Hepatocyte (in vitro differentiated cells): Measurements from ENCODE around the gene MYO1D. TPM values are rescaled to one million over a fixed set of nuclear protein-coding genes. Genes with fewer than 3 reads are reported as not detected.
"Not testable (repeated sequence)": the region's sequence is repeated elsewhere in the genome, so short reads cannot be mapped to it uniquely, and the experiment has no call there.

Experiments used
- DNase-seq: peaks from one replicate; pipeline ENCODE4 v3.0.0-alpha.2; 2016; ENCODE audit warnings: low spot score
- H2AFZ ChIP-seq: fragments of 200-600 bp; sonication (generic); 2 replicates; pipeline ENCODE4 v1.6.0; 2016; ENCODE audit warnings: antibody characterized with exemption, mild to moderate bottlenecking
- H3K27ac ChIP-seq: fragments of 200-600 bp; sonication (generic); 2 replicates; pipeline ENCODE4 v1.5.1; 2016; ENCODE audit warnings: mild to moderate bottlenecking
- H3K27me3 ChIP-seq: fragments of 200-600 bp; sonication (generic); 2 replicates; pipeline ENCODE4 v1.6.1; 2016
- H3K36me3 ChIP-seq: fragments of 200-600 bp; sonication (generic); replicated peaks from 2 replicates; pipeline ENCODE4 v1.5.1; 2016; ENCODE audit warnings: low read depth; ENCODE audit not compliant: insufficient read depth
- H3K4me1 ChIP-seq: fragments of 200-600 bp; sonication (generic); 2 replicates; pipeline ENCODE4 v1.5.1; 2016; ENCODE audit warnings: mild to moderate bottlenecking, moderate library complexity; ENCODE audit not compliant: insufficient read depth
- H3K4me2 ChIP-seq: fragments of 200-600 bp; sonication (generic); 2 replicates; pipeline ENCODE4 v1.6.0; 2016
- H3K4me3 ChIP-seq: fragments of 200-600 bp; sonication (generic); 2 replicates; pipeline ENCODE4 v1.5.1; 2016; ENCODE audit warnings: mild to moderate bottlenecking
- H3K79me2 ChIP-seq: fragments of 200-600 bp; sonication (generic); 2 replicates; pipeline ENCODE4 v1.6.0; 2017; ENCODE audit warnings: mild to moderate bottlenecking
- H3K9me2 ChIP-seq: fragments of 200-600 bp; sonication (generic); replicated peaks from 2 replicates; pipeline ENCODE4 v1.6.0; 2017; ENCODE audit warnings: mild to moderate bottlenecking; ENCODE audit not compliant: insufficient read depth
- H3K9me3 ChIP-seq: fragments of 200-600 bp; sonication (generic); 2 replicates; pipeline ENCODE4 v1.5.1; 2016; ENCODE audit warnings: low read depth, mild to moderate bottlenecking
- H4K20me1 ChIP-seq: fragments of 200-600 bp; sonication (generic); 2 replicates; pipeline ENCODE4 v1.6.0; 2016; ENCODE audit warnings: mild to moderate bottlenecking; ENCODE audit not compliant: insufficient read depth, poor library complexity, severe bottlenecking
- EZH2 ChIP-seq: fragments of 200-600 bp; sonication (generic); IDR thresholded peaks from 2 replicates; pipeline ENCODE4 v1.6.1; 2016; ENCODE audit warnings: antibody characterized with exemption, mild to moderate bottlenecking, borderline replicate concordance
- EZH2phosphoT487 ChIP-seq: fragments of 200-600 bp; sonication (generic); IDR thresholded peaks from one replicate; pipeline ENCODE4 v1.6.1; 2018; ENCODE audit warnings: antibody characterized with exemption, mild to moderate bottlenecking, low read depth, moderate library complexity; ENCODE audit not compliant: unreplicated experiment, severe bottlenecking
- WGBS: methylation state at CpG from one replicate; pipeline ENCODE4 v1.1.6; 2016; ENCODE audit warnings: low lambda C conversion rate; ENCODE audit errors: missing lambda C conversion rate; 5-methylcytosine and 5-hydroxymethylcytosine counted together
- polyA plus RNA-seq: library from polyadenylated mRNA; unstranded; fragments of >200 nt; fragmentation: Nextera tagmentation; extraction: Ambion mirVana; gene quantifications from 2 replicates; pipeline ENCODE4 v1.2.1, GENCODE V29; 2016
- total RNA-seq: library from RNA; depleted of rRNA; stranded (reverse); fragments of >200 nt; gene quantifications from 2 replicates; pipeline ENCODE4 v1.2.3, GENCODE V29; 2014
- TF ChIP-seq, protein P1 (sequence below): fragments of 200-600 bp; sonication (generic); IDR thresholded peaks from 2 replicates; pipeline ENCODE4 v1.5.1; 2016; ENCODE audit warnings: antibody characterized with exemption, mild to moderate bottlenecking; ENCODE audit not compliant: poor library complexity

MYO1D gene
- total and polyA plus RNA-seq, 2 experiments from 2014 or later, result 36.2 to 89.0 TPM

DNA sequence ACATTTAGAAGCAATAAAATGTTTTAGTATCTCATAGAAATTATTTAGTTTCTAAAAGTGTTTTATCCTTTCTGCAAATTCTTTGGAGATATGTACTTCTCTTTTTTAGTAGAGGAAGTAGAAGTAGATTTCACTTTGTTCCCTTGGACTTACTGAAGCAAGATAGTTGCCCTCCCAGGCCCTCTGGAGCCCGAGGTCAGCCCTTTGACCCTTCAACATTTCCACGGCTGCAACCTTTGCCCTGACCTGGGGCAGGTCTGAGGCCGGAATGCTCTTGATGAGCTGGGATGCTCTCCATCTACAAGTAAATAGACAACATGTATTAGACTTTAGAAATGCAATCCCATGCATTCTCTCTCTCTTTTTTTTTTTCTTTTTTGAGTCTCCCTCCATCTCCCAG, 222.6 kb downstream of the MYO1D start:
- Histone ChIP-seq H3K9me3 (peaks cover 10% of the 10 kb centered on the region), H4K20me1 (no peaks in the 10 kb centered on the region), H3K4me2 (no peak overlapping the region), H3K79me2 (no peaks in the 10 kb centered on the region), H3K4me3 (no peak overlapping the region), H3K27me3 (no peaks in the 10 kb centered on the region), H3K4me1 (no peaks in the 10 kb centered on the region), H3K9me2 (no peaks in the 10 kb centered on the region), H3K36me3 (no peaks in the 10 kb centered on the region), H3K27ac (no peak overlapping the region), H2AFZ (no peak overlapping the region)
- WGBS, result 77% methylated on average over 3 of the region's 3 CpGs
- DNase-seq, result no peak
- TF ChIP-seq EZH2phosphoT487, result no peak
- no peak for TF ChIP-seq EZH2
- TF ChIP-seq, protein P1, sequence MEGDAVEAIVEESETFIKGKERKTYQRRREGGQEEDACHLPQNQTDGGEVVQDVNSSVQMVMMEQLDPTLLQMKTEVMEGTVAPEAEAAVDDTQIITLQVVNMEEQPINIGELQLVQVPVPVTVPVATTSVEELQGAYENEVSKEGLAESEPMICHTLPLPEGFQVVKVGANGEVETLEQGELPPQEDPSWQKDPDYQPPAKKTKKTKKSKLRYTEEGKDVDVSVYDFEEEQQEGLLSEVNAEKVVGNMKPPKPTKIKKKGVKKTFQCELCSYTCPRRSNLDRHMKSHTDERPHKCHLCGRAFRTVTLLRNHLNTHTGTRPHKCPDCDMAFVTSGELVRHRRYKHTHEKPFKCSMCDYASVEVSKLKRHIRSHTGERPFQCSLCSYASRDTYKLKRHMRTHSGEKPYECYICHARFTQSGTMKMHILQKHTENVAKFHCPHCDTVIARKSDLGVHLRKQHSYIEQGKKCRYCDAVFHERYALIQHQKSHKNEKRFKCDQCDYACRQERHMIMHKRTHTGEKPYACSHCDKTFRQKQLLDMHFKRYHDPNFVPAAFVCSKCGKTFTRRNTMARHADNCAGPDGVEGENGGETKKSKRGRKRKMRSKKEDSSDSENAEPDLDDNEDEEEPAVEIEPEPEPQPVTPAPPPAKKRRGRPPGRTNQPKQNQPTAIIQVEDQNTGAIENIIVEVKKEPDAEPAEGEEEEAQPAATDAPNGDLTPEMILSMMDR, result no peak

DNA sequence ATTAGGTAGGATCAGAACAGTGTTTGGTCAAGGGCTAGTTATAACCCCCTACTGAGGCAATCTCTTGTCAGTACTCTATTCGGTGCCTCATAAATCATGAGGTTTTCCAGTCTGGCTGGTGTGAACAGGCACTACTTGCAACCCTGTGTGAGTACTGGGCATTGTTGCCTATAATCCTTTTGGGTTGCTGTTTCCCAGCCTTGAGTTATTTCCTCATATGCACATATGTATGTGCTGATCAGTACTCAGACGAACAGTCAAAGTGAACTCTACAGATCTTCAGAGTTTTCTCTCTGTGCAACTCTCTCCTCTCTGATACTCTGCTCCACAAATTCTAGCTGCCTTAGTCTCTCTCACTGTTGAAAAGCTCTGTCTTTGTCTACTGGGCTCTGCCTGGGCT, 225.8 kb downstream of the MYO1D start:
- no peak overlapping the region for H3K27ac ChIP-seq
- H3K9me2 ChIP-seq, result no peaks in the 10 kb centered on the region
- no peak for TF ChIP-seq EZH2phosphoT487
- TF ChIP-seq, protein P1, result no peak
- no peak for TF ChIP-seq EZH2
- no peaks in the 10 kb centered on the region for H3K79me2 ChIP-seq
- 80% methylated on average over 2 of the region's 2 CpGs for WGBS
- H3K27me3 ChIP-seq, result no peaks in the 10 kb centered on the region
- no peak overlapping the region for H3K4me3 ChIP-seq
- H2AFZ ChIP-seq, result no peak overlapping the region
- no peak overlapping the region for H3K4me2 ChIP-seq
- H3K36me3 ChIP-seq, result no peaks in the 10 kb centered on the region
- no peaks in the 10 kb centered on the region for H4K20me1 ChIP-seq
- H3K4me1 ChIP-seq, result no peaks in the 10 kb centered on the region
- peaks cover 10% of the 10 kb centered on the region for H3K9me3 ChIP-seq
- no peak for DNase-seq

DNA sequence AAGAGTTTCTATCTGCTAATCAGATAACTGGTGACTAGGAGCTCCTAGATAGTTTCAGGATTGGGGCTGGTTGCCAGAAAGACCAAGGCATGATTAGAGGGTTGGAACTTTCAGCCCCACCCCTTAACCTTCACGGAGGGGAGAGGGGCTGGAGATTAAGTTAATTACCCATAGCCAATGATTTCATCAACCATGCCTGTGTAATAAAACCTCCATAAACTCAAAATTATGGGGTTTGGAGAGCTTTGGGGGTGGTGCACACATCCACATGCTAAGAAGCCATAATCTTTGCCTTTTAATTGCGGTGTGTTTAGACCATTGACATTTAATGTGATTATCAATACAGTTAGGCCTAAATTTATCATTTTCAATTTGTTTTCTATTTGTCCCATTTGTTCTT, 228.5 kb downstream of the MYO1D start:
- H3K4me1 ChIP-seq, result no peaks in the 10 kb centered on the region
- WGBS, result 85% methylated on average over 2 of the region's 2 CpGs
- H3K79me2 ChIP-seq, result no peaks in the 10 kb centered on the region
- no peaks in the 10 kb centered on the region for H3K9me2 ChIP-seq
- no peaks in the 10 kb centered on the region for H4K20me1 ChIP-seq
- no peaks in the 10 kb centered on the region for H3K27me3 ChIP-seq
- H3K9me3 ChIP-seq, result peaks cover 10% of the 10 kb centered on the region
- H3K27ac ChIP-seq, result no peak overlapping the region
- no peak for DNase-seq
- H3K4me3 ChIP-seq, result no peak overlapping the region
- no peak overlapping the region for H3K4me2 ChIP-seq
- no peaks in the 10 kb centered on the region for H3K36me3 ChIP-seq
- no peak overlapping the region for H2AFZ ChIP-seq
- no peak for TF ChIP-seq EZH2phosphoT487
- TF ChIP-seq, protein P1, result no peak
- TF ChIP-seq EZH2, result no peak

DNA sequence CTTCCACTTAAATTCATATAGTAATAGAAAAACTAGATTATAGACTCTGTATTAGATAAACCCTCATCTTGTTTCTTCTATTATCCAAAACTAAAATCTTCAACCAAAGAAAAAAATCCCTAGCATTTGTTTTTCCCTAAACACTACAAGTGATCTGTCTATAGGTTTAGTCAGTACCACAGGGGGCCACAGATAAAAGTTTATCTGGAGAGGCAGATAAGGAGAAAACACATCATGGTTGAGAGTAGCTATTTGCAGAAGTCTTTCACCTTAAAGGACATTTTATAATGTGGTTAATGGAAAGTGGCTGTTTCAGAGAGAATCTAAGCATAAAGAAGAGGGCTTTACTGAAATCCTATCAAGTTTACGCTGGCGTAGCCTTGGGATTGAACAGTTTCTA, 230.0 kb downstream of the MYO1D start:
- H3K9me3 ChIP-seq, result peaks cover 10% of the 10 kb centered on the region
- H3K4me1 ChIP-seq, result no peaks in the 10 kb centered on the region
- H3K27ac ChIP-seq, result no peak overlapping the region
- no peaks in the 10 kb centered on the region for H3K9me2 ChIP-seq
- H4K20me1 ChIP-seq, result no peaks in the 10 kb centered on the region
- DNase-seq, result no peak
- H3K4me3 ChIP-seq, result no peak overlapping the region
- H3K27me3 ChIP-seq, result no peaks in the 10 kb centered on the region
- H3K36me3 ChIP-seq, result no peaks in the 10 kb centered on the region
- no peaks in the 10 kb centered on the region for H3K79me2 ChIP-seq
- no peak overlapping the region for H3K4me2 ChIP-seq
- WGBS, result 67% methylated on average over 2 of the region's 2 CpGs
- TF ChIP-seq, protein P1, result no peak
- TF ChIP-seq EZH2 (no peak), EZH2phosphoT487 (no peak)
- H2AFZ ChIP-seq, result no peak overlapping the region

DNA sequence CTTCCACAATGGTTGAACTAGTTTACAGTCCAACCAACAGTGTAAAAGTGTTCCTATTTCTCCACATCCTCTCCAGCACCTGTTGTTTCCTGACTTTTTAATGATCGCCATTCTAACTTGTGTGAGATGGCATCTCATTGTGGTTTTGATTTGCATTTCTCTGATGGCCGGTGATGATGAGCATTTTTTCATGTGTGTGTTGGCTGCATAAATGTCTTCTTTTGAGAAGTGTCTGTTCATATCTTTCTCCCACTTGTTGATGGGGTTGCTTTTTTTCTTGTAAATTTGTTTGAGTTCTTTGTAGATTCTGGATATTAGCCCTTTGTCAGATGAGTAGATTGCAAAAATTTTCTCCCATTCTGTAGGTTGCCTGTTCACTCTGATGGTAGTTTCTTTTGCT, 235.4 kb downstream of the MYO1D start:
- H3K79me2 ChIP-seq, H4K20me1 ChIP-seq, H3K4me3 ChIP-seq, H3K4me1 ChIP-seq, H2AFZ ChIP-seq, H3K9me2 ChIP-seq, H3K36me3 ChIP-seq, H3K9me3 ChIP-seq, H3K27me3 ChIP-seq, DNase-seq, H3K27ac ChIP-seq, H3K4me2 ChIP-seq: not testable (repeated sequence)
- WGBS, result 100% methylated on average over 2 of the region's 2 CpGs
